Adrenal gland (tissue), 5 donors: ENCODE data around the gene GMFB.

ENCODE experiments used
- POLR2A ChIP-seq, 2 donors: fragments of 450-650 bp; IDR thresholded peaks; one replicate each; pipeline ENCODE4 v1.6.1; 2017; ENCODE audit warnings: antibody characterized with exemption in 2 of 2, mild to moderate bottlenecking in 2 of 2, moderate library complexity in 1 of 2
- TF ChIP-seq, protein P1 (sequence below), 6 experiments: fragments of 450-650 bp in 4 of 6; fragments of 200-600 bp in 2 of 6; sonication (generic) in 1 of 6; IDR thresholded peaks; 1 replicate in 5 of 6; 2 replicates in 1 of 6; pipeline versions ENCODE4 v1.5.1 to v1.8.0; 2016 to 2021; ENCODE audit warnings: antibody characterized with exemption in 6 of 6, mild to moderate bottlenecking in 2 of 6, moderate library complexity in 1 of 6
- donor health status: DM: no; HTN: no; CAD: no.

DNA sequence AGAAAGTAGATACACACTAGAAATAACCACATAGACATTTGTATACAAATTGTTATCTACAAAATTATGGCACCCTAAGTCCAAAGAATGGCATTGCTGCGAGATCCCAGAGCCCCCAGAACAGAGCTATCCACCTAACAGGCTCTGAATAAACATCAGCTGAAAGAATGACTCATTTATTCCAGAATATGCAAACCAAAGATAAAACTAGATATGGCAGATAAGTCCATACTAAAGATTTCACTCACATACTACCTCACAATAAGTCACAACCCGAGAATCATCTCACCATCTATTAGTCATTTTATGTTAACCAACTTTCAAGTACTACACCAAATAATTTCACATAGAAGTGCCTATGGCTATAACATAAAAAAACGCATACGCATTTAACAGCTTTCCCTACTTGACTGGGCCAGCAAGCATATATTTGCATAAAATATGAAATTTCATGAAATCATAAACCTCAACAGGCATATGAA lies 53.2 kb downstream of the GMFB start:
- no peak for TF ChIP-seq POLR2A (IDR thresholded peaks at IDR 0.05)
- TF ChIP-seq, protein P1, sequence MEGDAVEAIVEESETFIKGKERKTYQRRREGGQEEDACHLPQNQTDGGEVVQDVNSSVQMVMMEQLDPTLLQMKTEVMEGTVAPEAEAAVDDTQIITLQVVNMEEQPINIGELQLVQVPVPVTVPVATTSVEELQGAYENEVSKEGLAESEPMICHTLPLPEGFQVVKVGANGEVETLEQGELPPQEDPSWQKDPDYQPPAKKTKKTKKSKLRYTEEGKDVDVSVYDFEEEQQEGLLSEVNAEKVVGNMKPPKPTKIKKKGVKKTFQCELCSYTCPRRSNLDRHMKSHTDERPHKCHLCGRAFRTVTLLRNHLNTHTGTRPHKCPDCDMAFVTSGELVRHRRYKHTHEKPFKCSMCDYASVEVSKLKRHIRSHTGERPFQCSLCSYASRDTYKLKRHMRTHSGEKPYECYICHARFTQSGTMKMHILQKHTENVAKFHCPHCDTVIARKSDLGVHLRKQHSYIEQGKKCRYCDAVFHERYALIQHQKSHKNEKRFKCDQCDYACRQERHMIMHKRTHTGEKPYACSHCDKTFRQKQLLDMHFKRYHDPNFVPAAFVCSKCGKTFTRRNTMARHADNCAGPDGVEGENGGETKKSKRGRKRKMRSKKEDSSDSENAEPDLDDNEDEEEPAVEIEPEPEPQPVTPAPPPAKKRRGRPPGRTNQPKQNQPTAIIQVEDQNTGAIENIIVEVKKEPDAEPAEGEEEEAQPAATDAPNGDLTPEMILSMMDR (IDR thresholded peaks at IDR 0.05): no peak
